D341Med (cell line): ENCODE results near the gene IDH3G.
"Not testable (repeated sequence)": the region's sequence is repeated elsewhere in the genome, so short reads cannot be mapped to it uniquely, and the experiment has no call there.

ENCODE experiments used
- DNase-seq: peaks from one replicate; pipeline ENCODE4 v3.0.0; 2012; ENCODE audit warnings: low spot score

The IDH3G gene

DNA sequence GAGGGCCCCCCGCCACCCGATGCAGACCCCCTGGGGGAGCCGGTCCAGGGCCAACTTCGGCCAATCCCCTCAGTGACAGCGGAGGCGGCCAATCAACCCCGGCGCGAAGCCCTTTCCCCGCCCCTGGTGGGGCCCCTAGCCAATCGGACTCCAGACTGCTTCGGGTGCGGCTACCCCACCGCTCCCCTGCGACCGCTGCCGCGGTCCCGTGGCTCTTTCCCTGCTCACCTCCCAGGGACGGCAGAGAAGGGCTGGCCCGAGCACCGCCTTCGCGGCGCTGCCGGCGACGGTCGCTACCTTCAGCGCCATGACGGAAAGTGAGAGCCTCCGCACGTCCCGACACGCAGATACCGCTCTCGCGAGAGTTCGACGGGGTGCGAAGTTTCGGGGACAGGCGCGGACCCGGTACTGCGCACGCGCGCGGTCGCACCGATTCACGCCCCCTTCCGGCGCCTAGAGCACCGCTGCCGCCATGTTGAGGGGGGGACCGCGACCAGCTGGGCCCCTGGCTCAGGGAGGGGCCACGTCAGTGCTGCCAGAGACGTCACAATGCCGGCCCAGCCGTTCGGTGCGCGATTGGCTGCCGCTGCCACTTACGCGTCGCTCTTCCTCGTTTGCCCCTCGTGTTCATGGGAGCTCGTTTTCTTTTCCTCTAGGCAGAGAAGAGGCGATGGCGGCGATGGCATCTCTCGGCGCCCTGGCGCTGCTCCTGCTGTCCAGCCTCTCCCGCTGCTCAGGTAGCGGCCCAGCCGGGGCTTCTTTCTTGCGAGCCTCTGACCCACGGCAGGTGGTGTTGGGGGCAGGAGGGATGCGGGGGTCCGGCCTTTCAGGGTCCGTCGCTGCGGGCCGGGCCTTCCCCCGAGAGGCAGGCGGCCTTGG, at the start of gene IDH3G, which contains the start of gene SSR4:
Gene IDH3G, minus strand, starts transcription at position 358 of the 879 bp plus-strand sequence. Its CDS starts 49 bp downstream, at position 309.
Gene SSR4, plus strand, starts transcription at position 651 of the 879 bp plus-strand sequence. Its CDS starts 20 bp downstream, at position 671.
- DNase-seq = peak; percentile 96

DNA sequence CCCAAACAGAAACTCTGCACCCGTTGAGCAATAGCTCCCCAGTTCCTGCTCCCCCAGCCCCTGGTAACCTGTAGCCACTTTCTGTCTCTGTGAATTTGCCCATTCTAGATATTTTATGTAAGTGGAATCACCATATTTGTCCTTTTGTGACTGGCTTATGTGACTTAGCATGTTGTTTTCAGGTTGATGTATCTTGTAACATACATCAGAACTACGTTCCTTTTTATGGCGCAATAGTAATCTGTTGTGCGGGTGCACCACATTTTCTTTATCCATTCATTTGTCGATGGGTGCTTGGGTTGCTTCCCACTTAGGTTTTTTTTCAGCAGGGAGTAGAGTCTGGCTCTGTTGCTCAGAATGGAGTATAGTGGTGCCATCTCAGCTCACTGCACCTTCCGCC, 42.7 kb upstream of the IDH3G start:
- DNase-seq = no peak

DNA sequence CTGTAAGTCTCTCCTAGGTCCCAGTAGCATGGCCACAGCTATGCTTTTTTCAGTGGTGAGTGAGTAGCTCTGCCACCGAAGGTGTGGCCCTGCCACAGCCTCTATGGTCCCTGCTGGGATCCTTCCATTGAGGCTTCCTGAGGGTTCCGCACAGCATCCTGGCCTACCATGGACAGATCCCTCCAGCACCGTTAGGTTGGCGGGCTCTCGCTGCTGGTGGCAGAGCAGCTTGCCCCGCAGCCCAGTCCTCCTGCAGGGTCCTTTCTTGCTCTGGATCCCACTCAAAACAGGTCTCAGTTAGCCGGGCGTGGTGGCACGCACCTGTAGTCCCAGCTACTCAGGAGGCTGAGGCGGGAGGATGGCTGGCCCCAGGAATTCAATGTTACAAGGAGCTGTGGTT, 38.6 kb upstream of the IDH3G start:
- DNase-seq = no peak

DNA sequence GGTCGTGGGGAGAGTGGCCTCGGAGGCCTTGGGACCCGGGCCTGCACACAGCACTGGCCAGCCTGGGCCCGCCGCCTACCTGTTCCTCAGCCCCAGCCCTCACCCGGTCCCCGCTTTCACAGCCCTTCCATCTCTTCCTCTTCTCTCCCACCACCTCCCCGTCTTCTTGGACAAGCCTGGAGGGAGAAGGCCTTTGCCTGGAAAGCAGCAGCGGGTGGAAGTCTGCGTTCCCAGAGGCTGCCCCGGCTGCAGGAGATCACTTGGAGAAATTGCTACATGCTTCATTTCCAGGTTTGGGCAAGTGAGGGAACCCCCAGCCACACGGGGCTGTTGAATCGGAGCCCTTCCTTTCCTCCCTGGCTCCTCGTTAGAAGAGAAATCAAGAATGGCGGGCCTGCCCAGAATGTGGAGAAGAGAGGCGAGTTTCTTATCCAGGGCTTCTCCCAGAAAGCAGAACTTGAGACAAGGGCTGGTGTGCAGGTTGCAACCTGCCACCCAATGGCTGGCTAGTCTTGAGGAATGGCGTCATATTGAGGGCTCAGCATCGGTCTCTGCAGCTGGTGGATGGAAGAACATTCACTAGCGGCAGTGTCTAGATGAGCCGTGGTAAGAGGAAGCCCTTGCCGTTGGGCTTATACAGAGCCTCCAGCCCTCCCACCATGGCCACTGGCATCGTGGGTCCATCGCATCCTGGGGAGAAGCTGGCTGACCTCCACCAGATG, 37.4 kb upstream of the IDH3G start:
- DNase-seq = no peak

DNA sequence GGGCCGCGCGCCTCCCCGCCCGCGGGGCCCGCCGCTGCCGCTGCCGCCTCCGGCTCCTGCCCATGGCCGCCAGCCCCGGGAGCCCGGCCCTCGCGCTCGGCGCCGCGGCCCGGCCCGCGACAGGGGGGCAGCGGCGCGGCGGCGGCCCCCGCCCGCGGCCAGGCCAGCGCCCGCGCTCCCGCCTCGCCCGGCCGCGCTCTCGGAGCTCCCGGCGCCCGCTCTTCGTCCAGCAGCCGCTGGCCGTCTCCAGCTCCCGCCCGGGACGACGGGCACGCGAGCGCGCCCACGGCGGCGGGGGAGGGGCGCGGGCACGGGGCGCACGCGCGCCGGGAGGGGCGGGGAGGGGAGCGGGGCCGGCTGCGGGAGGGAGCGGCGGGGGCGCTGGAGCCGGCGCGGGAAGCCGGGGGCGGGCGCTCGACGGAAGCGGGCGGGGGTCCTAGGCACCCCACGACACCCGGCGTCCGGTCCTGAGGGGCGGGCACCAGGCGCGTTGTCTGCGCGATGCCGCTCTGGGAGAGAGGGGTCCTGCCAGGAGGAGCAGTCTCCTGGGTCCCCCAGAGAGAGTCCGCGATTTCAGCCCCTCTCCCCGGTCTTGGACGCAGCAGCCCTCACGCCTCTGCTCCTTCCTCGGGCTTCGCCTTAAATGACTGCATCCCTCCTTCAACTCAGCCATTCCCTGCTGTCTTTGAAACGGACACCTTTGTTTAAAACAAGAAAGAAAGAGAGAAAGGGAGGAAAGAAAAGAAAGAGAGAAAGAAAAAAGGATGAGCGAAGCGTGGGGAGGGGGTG, 36.7 kb upstream of the IDH3G start:
- DNase-seq = peak; percentile 71

DNA sequence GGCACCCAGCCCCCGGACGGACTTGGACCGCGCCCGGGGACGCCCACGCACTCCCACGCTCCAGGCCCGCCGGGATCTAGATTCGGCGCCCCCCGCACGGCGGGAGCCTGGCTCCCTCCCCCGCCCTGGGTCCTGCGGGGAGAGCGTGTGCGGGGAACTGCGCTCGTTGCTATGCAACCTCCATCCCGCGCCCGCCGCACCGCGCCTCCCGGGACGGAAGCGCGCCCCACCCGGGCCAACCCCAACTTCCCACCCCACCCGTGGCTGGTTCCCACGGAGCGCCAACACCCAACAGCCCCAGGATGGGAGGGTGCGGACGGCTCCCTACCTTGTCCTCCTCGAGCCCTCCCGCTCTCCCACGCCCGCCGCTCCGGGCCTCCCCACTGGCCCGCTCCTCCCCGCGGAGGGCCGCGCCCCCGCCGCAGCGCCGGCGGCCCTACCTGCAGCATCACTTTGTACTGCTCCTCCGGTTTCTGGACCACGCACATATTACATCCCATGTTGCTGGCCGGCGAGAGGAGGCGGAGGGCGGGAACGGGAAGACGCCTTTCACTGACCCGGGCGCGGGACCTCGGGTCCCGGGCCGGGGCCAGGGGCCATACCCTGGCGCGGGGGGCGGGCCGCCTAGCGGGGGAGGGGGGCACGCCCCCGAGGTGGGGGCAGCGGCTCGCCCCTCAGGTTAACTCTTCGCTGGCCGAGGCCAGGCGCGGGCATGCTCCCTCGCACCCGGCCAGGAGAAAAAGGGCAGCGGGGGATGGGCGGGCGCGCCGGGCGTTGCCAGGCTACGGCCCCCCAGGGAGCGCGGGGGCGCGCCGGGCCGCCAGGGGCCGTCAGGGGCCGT, 35.8 kb upstream of the IDH3G start, which contains the start of gene PDZD4:
Gene PDZD4, minus strand, starts transcription at position 746 of the 841 bp plus-strand sequence. Its CDS starts 246 bp downstream, at position 500.
- peak; percentile 52 for DNase-seq

DNA sequence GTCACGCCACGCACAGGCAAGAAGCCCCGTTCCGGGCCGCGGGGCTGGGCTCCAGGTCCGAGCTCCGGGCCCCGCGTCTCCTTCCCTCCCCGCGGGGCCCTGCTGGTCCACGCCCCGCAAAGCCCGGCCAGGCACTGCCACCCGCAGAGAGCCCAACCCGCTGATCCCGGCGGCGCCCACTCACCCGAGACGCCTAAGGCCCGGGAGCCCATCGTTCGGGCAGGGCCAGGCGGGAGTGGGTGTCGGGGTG, 35.3 kb upstream of the IDH3G start:
- DNase-seq = no peak

DNA sequence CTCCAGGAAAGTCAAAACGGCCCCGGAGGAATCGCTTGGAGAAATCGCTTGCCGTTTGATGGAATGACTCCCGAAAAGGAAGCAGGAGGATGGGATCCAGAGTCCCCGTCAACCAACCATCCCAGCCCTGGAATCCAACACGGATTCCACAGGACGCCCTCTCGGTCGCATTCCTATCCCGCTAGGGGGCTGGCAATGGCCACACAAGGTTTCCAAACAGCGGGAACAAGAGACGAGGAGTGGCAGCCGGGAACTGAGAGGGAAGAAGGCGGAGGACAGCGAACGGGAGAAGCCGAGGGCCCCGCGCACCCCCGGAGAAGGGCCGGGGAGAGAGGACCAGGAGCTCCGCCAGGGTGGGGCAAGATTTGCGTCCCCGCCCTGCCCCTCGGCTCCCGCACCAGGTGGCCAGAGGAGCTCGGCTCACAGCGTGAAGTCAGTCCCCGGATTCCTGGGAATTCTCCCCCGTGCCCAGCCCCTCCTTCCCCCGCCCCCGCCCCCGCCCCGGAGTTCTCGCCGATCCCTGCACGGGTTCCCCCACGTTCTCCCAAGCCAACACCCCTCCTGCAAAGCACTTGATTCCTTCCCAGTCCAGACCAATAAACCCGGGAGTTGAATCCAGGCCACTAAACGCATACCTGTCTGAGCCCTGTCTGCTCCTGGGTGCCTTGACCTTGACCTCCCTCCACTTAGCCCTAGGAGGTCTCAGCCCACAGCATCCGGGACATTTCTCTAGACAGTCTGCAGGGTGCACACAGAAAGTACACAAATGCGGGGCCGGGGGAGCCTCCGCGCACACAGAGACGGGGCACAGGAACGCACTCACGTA, 34.8 kb upstream of the IDH3G start:
- DNase-seq = no peak

DNA sequence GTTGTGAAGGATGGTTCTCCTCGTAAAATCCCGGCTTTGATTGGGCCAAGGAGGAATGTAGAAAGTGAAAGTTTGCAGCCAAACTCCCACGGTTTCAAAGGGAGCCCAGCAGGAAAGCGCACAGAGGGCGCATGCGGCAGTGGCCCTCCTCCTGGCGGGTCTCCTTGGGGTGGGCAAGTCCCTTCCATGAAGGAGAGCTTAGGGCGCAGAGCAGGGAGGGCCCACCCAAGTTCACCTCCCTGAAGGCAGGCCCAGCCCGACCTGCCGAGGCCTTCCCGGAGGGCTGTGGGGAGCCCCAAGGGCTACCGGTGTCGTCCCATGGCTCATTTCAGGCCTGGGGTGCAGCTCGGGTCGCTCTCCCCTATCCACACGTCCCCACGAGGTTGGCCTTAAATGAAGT, 34.1 kb upstream of the IDH3G start:
- no peak for DNase-seq

DNA sequence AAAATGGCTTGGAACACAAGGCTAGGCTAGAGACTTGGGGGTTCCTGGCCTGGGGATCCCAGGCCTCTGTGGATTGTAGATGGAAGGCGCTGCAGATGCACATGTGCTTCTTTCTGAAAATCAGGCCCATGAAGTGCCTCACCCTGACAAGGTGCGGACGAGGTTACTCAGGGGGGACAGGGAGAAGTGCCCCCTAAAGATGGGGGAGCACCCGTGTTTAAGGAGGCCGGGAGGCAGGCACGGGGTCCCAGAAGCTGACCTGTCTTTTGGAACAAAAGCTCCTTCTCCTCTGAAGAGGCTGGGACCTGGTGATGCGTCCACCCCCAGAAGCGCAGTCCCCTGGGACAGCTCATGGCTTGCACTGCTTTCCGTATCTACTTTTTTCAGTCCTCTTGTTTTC, 33.7 kb upstream of the IDH3G start:
- DNase-seq = no peak

DNA sequence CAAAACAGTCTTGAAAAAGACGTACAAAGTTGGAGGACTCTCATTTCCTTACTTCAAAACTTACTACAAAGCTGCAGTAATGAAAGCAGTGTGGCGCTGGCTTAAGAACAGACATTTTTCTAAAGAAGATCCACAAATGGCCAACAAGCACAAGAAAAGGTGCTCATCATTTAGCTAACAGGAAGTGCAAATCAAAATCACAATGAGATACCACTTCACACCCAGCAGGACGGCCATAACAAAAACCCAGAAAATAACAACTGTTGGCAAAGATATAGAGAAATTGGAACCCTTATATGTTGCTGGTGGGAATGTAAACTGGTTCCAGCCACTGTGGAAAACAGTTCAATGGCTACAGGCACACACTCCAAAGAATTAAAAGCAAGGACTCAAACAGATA, 32.8 kb upstream of the IDH3G start:
- no peak for DNase-seq

DNA sequence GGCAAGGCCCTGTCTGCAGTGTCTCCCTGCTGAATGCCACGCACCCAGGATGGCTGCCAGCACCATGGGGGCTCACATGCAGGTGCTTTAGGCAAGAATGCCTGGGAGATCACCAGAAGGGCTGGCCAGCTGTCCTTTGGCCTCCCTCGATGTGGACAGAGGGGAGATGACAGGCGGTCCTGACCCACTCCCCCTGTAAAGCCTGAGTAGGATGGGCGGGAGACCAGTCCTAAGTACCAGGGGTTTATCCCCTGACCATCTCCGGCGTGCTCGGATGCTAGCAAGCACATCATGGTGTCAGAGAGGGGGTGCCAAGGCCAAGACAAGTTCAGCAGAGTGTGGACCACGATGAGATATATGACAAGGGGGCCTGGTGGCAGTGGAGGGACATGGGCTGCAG, 30.9 kb upstream of the IDH3G start:
- no peak for DNase-seq

DNA sequence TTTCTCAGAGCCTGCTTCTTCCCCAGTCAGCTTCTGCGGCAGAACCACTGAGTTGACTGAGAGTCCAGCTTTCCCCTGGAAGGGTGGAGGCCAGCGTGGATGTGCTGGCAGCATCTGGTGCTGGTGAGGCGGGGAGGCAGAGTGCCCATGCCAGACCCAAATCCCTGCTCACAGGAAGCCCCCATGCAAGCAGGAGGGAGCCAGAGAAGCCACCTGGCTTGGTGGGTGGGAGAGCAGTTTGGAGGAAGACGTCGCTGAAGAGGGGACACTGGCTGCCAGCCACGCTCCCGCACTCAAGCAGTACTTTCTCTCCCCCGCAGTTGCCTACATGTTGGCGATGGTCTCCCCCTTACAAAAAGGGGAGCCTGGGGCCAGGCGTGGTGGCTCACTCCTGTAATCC, 30.2 kb upstream of the IDH3G start:
- DNase-seq = no peak

DNA sequence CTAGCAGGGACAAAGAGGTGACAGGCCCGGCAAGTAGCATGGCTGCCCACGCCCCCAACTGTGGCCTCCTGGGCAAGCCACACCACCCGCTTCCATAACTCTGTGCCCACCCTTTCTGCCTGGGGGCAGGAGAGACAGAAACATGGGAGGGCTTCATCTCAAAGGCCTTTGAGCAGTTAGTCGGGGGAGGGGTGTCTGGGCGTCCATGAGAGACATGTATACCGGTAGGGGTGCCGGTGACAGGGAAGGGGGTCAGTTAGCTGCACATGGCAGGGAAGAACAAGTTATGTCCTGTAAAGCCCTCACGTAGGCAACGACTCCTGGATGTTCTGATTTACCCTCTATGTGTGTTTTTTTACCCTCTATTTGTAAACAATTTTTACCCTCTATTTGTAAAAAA, 26.9 kb upstream of the IDH3G start:
- DNase-seq = peak; percentile 4

DNA sequence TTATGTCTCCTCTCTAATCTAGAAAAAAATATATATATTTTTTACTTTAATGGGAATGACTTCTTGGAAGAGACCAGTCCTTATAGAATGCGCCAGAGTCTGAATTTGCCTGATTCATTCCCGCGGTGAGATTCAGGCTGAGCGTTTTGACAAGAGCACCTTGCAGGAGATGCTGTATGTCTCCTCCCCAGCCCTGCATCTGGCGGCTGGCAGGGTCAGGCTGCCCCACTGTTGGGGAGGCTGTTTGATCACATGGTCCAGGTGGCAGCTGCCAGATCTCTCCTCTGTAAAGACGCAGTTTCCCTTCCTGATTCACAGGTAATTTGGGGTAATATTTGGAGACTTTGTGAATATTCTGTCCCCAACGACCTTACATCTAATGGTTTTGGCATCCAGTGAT, 26.4 kb upstream of the IDH3G start:
- DNase-seq = no peak

DNA sequence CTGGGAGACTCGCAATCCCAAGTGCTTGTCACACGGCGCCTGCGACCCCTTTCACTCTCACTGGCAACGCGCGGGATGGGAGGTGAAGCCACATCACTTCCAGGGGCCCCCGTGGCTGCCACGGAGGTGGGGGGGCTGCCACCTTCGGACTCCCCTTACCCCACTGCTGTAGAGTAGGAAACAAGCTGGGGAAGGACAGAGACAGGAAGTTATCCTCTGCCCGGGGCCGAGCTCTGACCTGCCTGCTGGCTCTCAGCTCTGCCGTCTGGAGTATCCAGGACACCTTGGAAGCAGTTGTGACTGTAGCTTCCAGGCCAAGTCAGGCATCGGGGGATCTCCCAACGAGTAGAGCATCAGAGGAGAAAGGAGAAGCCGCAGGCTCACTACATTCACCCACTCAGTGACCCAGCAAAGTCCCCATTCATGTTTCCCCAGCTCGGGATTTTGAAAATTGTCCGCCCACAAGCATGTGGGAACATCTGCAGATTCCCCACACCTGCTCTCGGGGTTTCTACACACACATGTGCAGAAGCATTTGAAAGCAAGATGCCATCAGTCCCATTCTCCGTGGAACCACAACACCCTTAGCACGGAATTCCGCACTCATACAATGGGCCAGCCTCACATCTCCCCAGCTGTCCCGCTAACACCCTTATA, 25.3 kb upstream of the IDH3G start:
- DNase-seq = no peak

DNA sequence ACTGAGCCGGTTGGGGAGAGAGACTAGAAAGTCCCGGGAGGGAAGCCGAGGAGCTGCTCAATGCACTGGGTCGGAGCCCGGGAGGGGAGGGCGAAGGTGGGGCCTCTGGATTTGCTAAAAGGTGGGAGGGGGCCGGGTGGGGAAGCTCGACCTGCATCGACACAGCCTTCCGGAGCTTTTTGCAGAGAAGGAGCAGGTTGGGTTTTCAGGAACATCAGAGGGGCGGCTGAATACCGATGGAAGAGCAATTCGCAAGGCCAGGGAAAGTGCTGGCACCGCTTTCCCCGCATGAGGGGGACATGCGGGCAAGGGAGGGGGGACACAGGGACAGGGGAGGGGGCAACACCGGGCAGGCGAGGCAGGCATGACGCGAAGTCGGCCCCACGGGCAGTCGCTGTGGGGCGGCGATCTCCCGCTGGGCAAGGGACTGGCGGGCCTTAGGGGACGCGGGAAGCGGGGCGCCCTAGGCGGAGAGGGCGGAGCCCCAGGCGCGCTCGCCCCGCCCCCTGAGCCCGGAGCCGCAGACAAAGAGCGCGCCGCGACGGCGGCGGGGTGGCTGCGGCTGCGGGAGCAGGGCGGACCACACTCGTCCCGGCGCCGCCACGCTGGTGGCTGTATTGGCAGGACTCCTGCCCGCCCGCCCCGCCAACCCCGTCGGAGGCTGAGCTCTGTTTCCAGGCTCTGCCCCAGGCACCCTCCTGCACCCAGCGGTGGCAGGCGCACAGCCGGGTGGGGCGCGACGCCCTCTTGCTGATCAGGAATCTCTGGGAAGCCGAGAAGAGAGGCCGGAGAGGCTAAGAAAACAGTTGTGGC, 24.6 kb upstream of the IDH3G start:
- peak; percentile 88 for DNase-seq

DNA sequence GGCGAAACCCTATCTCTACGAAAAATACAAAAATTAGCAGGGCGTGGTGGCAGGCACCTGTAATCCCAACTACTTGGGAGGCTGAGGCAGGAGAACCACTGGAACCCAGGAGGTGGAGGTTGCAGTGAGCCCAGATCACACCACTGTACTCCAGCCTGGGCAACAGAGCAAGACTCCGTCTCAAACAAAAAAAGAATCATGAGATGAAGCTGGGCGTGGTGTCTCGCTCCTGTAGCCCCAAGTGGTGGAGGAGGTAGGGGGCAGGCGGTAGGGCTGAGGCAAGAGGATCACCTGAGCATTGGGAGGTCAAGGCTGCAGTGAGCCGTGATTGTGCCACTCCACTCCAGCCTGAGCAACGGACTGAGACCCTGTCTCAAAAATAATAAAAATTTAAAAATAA, 23.9 kb upstream of the IDH3G start:
- DNase-seq = not testable (repeated sequence)
